HG02970 (cell line): ENCODE measurements around the gene HNRNPA2B1.
"Not testable (repeated sequence)": the region's sequence is repeated elsewhere in the genome, so short reads cannot be mapped to it uniquely, and the experiment has no call there.

Source experiments
- ATAC-seq: cut with Tn5 transposase; IDR thresholded peaks from one replicate; pipeline ENCODE4 v1.9.1; 2021; ENCODE audit warnings: mild to moderate bottlenecking, moderate library complexity, moderate number of reproducible peaks; ENCODE audit not compliant: unreplicated experiment, low FRiP score

HNRNPA2B1 gene

GRCh38 chr7:26148307-26148700 is 52.2 kb downstream of the HNRNPA2B1 start:
- ATAC-seq, result not testable (repeated sequence)

GRCh38 chr7:26147646-26148306 is 52.8 kb downstream of the HNRNPA2B1 start:
- ATAC-seq, result not testable (repeated sequence)

GRCh38 chr7:26147030-26147429 is 53.5 kb downstream of the HNRNPA2B1 start:
- no peak for ATAC-seq

GRCh38 chr7:26145238-26145637 is 55.3 kb downstream of the HNRNPA2B1 start:
- ATAC-seq, result no peak

GRCh38 chr7:26144184-26145080 is 56.1 kb downstream of the HNRNPA2B1 start:
- no peak for ATAC-seq

GRCh38 chr7:26143298-26144048 is 57.1 kb downstream of the HNRNPA2B1 start:
- no peak for ATAC-seq

GRCh38 chr7:26141077-26141476 is 59.5 kb downstream of the HNRNPA2B1 start:
- no peak for ATAC-seq

- ATAC-seq, result no peak
Measured at GRCh38 chr7:26140380-26140779, 60.2 kb downstream of the HNRNPA2B1 start.
